GM12878 (cell line): ENCODE results near the gene ANO10. TPM values are rescaled to one million over a fixed set of nuclear protein-coding genes. Genes with fewer than 3 reads are reported as not detected.

Experiments used
- ATAC-seq: fragments of 200-7000 bp; cut with Tn5 transposase; 3 replicates; pipeline ENCODE4 v1.9.1; 2020; ENCODE audit warnings: mild to moderate bottlenecking, moderate library complexity
- BruUV-seq: library from RNA; stranded (reverse); fragments of 400-500 nt; replicated peaks from 2 replicates; lab custom pipeline; 2021; lab: Mats Ljungman, UMichigan
- CTCF ChIA-PET: fragments of 300-600 bp; sonication (Branson Sonifier 250); formaldehyde crosslinking; extraction: SDS; loops from one replicate; lab custom pipeline; 2021; ENCODE audit warnings: inconsistent platforms; lab: Yijun Ruan, JAX
- POLR2A ChIA-PET: fragments of 350-600 bp; formaldehyde crosslinking; extraction: SDS; loops from one replicate; lab custom pipeline; 2021; ENCODE audit warnings: inconsistent platforms; lab: Charles Lee
- RAD21 ChIA-PET: fragments of 300-600 bp; sonication (Branson Sonifier 250); formaldehyde crosslinking; loops from one replicate; lab custom pipeline; 2023; ENCODE audit warnings: antibody characterized with exemption; ENCODE audit not compliant: unreplicated experiment; lab: Charles Lee
- SMC1A ChIA-PET: fragments of 300-600 bp; sonication (Branson Sonifier 250); formaldehyde crosslinking; loops from one replicate; lab custom pipeline; 2023; ENCODE audit not compliant: unreplicated experiment, uncharacterized antibody; lab: Charles Lee
- DNase-seq: peaks from one replicate; pipeline ENCODE4 v3.0.0-alpha.2; 2011; ENCODE audit warnings: low read depth, low spot score
- FAIRE-seq: peaks from 3 replicates; lab custom pipeline; 2011; peaks lifted over from hg19 to GRCh38; lab: Jason Lieb, UNC
- H2AFZ ChIP-seq: 2 replicates; pipeline ENCODE4 v1.6.0; 2011; ENCODE audit warnings: low read depth, low read length, control low read depth; ENCODE audit not compliant: control insufficient read depth
- H3K27ac ChIP-seq: 2 replicates; pipeline ENCODE4 v1.5.1; 2011; ENCODE audit warnings: control low read depth; ENCODE audit not compliant: control insufficient read depth, insufficient read depth
- H3K27me3 ChIP-seq, 2 experiments: replicated peaks in 1 of 2; 2 replicates each; pipeline versions ENCODE4 v1.6.0 to v1.6.1; 2011; ENCODE audit warnings: low read length in 1 of 2; ENCODE audit not compliant: control insufficient read depth in 2 of 2, insufficient read depth in 2 of 2
- H3K36me3 ChIP-seq, 2 experiments: 2 replicates each; pipeline ENCODE4 v1.5.1; 2011; ENCODE audit warnings: low read length in 1 of 2; ENCODE audit not compliant: control insufficient read depth in 2 of 2, insufficient read depth in 2 of 2
- H3K4me1 ChIP-seq: 2 replicates; pipeline ENCODE4 v1.6.1; 2011; ENCODE audit warnings: mild to moderate bottlenecking, low read length, moderate library complexity, mixed read lengths; ENCODE audit not compliant: control insufficient read depth, insufficient read depth
- H3K4me2 ChIP-seq: 2 replicates; pipeline ENCODE4 v1.6.0; 2011; ENCODE audit warnings: control low read depth; ENCODE audit not compliant: control insufficient read depth, insufficient read depth
- H3K4me3 ChIP-seq: fragments of 200-600 bp; sonication (generic); 2 replicates; pipeline ENCODE4 v1.5.1; 2016
- H3K79me2 ChIP-seq: 2 replicates; pipeline ENCODE4 v1.6.0; 2011; ENCODE audit warnings: low read length; ENCODE audit not compliant: control insufficient read depth, insufficient read depth
- H3K9ac ChIP-seq: 2 replicates; pipeline ENCODE4 v1.8.0; 2011; ENCODE audit warnings: low read length, control low read depth, mixed read lengths; ENCODE audit not compliant: control insufficient read depth, insufficient read depth
- H3K9me3 ChIP-seq: replicated peaks from 3 replicates; pipeline ENCODE4 v1.5.1; 2011; ENCODE audit warnings: mild to moderate bottlenecking, low read length; ENCODE audit not compliant: control insufficient read depth, insufficient read depth
- H4K20me1 ChIP-seq: 2 replicates; pipeline ENCODE4 v1.6.0; 2011; ENCODE audit not compliant: control insufficient read depth, insufficient read depth
- DPF2 ChIP-seq: fragments of 450-650 bp; IDR thresholded peaks from 2 replicates; pipeline ENCODE4 v1.6.1; 2017; ENCODE audit warnings: mild to moderate bottlenecking
- IKZF2 ChIP-seq, 2 experiments: fragments of 450-650 bp; IDR thresholded peaks; 2 replicates each; pipeline ENCODE4 v1.6.1; 2017; ENCODE audit warnings: mild to moderate bottlenecking in 2 of 2, moderate library complexity in 2 of 2
- IRF5 ChIP-seq: fragments of 450-650 bp; IDR thresholded peaks from 2 replicates; pipeline ENCODE4 v1.6.1; 2017; ENCODE audit warnings: borderline replicate concordance
- JUND ChIP-seq: IDR thresholded peaks from 2 replicates; pipeline ENCODE4 v1.6.1; 2012; ENCODE audit warnings: low read depth, mild to moderate bottlenecking, low read length, improper control_type of control experiment, moderate library complexity
- MLLT1 ChIP-seq: fragments of 450-650 bp; IDR thresholded peaks from 2 replicates; pipeline ENCODE4 v1.6.1; 2016; ENCODE audit warnings: mild to moderate bottlenecking
- MTA2 ChIP-seq: fragments of 450-650 bp; IDR thresholded peaks from 2 replicates; pipeline ENCODE4 v1.6.1; 2016; ENCODE audit warnings: low read depth, mild to moderate bottlenecking, moderate library complexity
- RAD51 ChIP-seq: fragments of 450-650 bp; IDR thresholded peaks from 2 replicates; pipeline ENCODE4 v1.6.1; 2016; ENCODE audit warnings: moderate library complexity, mild to moderate bottlenecking, inconsistent platforms
- SMAD5 ChIP-seq: IDR thresholded peaks from 2 replicates; pipeline ENCODE4 v1.6.1; 2016; ENCODE audit warnings: antibody characterized with exemption, low read depth
- STAT1 ChIP-seq: fragments of 450-650 bp; conservative IDR thresholded peaks from 2 replicates; pipeline ENCODE4 v1.6.1; 2014; ENCODE audit warnings: antibody characterized with exemption, mild to moderate bottlenecking
- WGBS: methylation state at CpG from one replicate; pipeline ENCODE4 v1.1.6; 2016; ENCODE audit warnings: low lambda C conversion rate; ENCODE audit not compliant: insufficient replicate concordance, insufficient coverage; ENCODE audit errors: missing lambda C conversion rate; 5-methylcytosine and 5-hydroxymethylcytosine counted together
- in situ Hi-C: fragments of 300-500 bp; cut with MboI; formaldehyde crosslinking; loops from 9 replicates; pipeline ENCODE4 v1.14.3; 2018; ENCODE audit warnings: mixed read lengths
- intact Hi-C: fragments of 100-400 bp; cut with micrococcal nuclease; formaldehyde crosslinking; loops from one replicate; pipeline ENCODE4 v1.14.2; 2022; ENCODE audit not compliant: unreplicated experiment
- polyA plus RNA-seq, 11 experiments: library from polyadenylated mRNA; depleted of rRNA in 4 of 11; unstranded in 6 of 11; stranded (reverse) in 5 of 11; fragments of >200 nt; fragmentation: Nextera tagmentation in 4 of 11; fragmentation: Illumina TruSeq in 1 of 11; extraction: Ambion mirVana in 4 of 11; extraction: Trizol in 1 of 11; gene quantifications; 1 replicate in 1 of 11; 2 replicates in 10 of 11; pipeline versions ENCODE4 v1.2.1 to v1.2.3, GENCODE V29; 2011 to 2016; ENCODE audit warnings: inconsistent platforms in 2 of 11, missing spikeins in 2 of 11, low read depth in 1 of 11
- total RNA-seq, 4 experiments: library from RNA; depleted of rRNA in 3 of 4; stranded (reverse); fragments of >200 nt in 3 of 4; fragmentation: Illumina TruSeq in 1 of 4; extraction: Trizol in 1 of 4; gene quantifications; 2 replicates each; pipeline versions ENCODE4 v1.2.1 to v1.2.3, GENCODE V29; 2013 to 2021

ANO10 gene
- total and polyA plus RNA-seq, 10 of the 15 experiments (the other 5 are each of a cell fraction or from before 2014, with no cell fraction given), result 0.29 to 21.9 (median 1.6) TPM

- Histone ChIP-seq H3K4me1 (no peaks in the 10 kb centered on the region), H2AFZ (no peak overlapping the region), H3K4me3 (no peak overlapping the region), H3K36me3 (no peaks in the 10 kb centered on the region), H3K27ac (no peak overlapping the region), H3K4me2 (no peak overlapping the region), H3K9ac (no peak overlapping the region), H3K27me3 (no peaks in the 10 kb centered on the region), H3K79me2 (no peaks in the 10 kb centered on the region), H3K9me3 (no peaks in the 10 kb centered on the region), H4K20me1 (no peaks in the 10 kb centered on the region)
- intact Hi-C loops (no loop called here), in situ Hi-C loops (no loop called here)
- no peak for DNase-seq
- ChIA-PET RAD21 (no interaction called here), CTCF (no interaction called here), POLR2A (no interaction called here), SMC1A (no interaction called here)
- TF ChIP-seq JUND, result no peak
- no peak for TF ChIP-seq SMAD5
- no peak for TF ChIP-seq IKZF2 (IDR thresholded peaks at IDR 0.05)
- TF ChIP-seq STAT1, result no peak
- TF ChIP-seq MTA2, result no peak
- TF ChIP-seq RAD51, result no peak
- no peak for TF ChIP-seq IRF5
- no peak for TF ChIP-seq DPF2
- no peak for TF ChIP-seq MLLT1
- FAIRE-seq, result no peak
- no peak for ATAC-seq
- no TSS peak for BruUV-seq
- WGBS, result 0% methylated on average over 1 of the region's 1 CpG
Observed at GRCh38 chr3:43453981-43454380, 167.8 kb downstream of the ANO10 start.
